ENCODE results near the gene PEX10. TPM values are rescaled to one million over a fixed set of nuclear protein-coding genes. Genes with fewer than 3 reads are reported as not detected.

The PEX10 gene
- total RNA-seq, 2 donors from 2014 or later = 35.6 TPM

- Histone ChIP-seq H3K9me3 (ENCODE audit: control insufficient read depth, low read length) (no peaks in the 10 kb centered on the region), H3K4me3 (ENCODE audit: low read length) (no peak overlapping the region), H3K4me1 (ENCODE audit: control insufficient read depth, insufficient read depth, low read length) (no peaks in the 10 kb centered on the region), H3K9ac (ENCODE audit: extremely low read depth, low read length, poor library complexity, severe bottlenecking) (no peak overlapping the region), H3K27me3 (ENCODE audit: control insufficient read depth, insufficient read depth, low read length, poor library complexity, severe bottlenecking) (no peaks in the 10 kb centered on the region), H3K27ac (ENCODE audit: low read depth, low read length) (no peak overlapping the region), H3K36me3 (ENCODE audit: control insufficient read depth, insufficient read depth, low read length) (peaks cover 16% of the 10 kb centered on the region)
- WGBS, 2 experiments (ENCODE audit: insufficient coverage in 1 of 2, insufficient read length in 1 of 2) = 92% methylated on average over 11 to 14 of the region's 14 CpGs
- no peak for DNase-seq
- no peak overlapping the region for H3K27ac Mint-ChIP-seq
- H3K27me3 Mint-ChIP-seq (ENCODE audit: insufficient read depth) = no peaks in the 10 kb centered on the region
- no peak overlapping the region for H3K4me3 Mint-ChIP-seq
- TF ChIP-seq CTCF (conservative IDR thresholded peaks at IDR 0.05) = no peak
- no peaks in the 10 kb centered on the region for H3K9me3 Mint-ChIP-seq
- no peaks in the 10 kb centered on the region for H3K4me1 Mint-ChIP-seq
- peaks cover 3% of the 10 kb centered on the region for H3K36me3 Mint-ChIP-seq (ENCODE audit: low read depth)
These were observed 28.8 kb downstream of the PEX10 start for GRCh38 chr1:2383576-2383975.

- Histone ChIP-seq H3K9me3 (ENCODE audit: control insufficient read depth, low read length) (no peaks in the 10 kb centered on the region), H3K4me1 (ENCODE audit: control insufficient read depth, insufficient read depth, low read length) (no peaks in the 10 kb centered on the region), H3K36me3 (ENCODE audit: control insufficient read depth, insufficient read depth, low read length) (peaks cover 11% of the 10 kb centered on the region), H3K27me3 (ENCODE audit: control insufficient read depth, insufficient read depth, low read length, poor library complexity, severe bottlenecking) (no peaks in the 10 kb centered on the region), H3K9ac (ENCODE audit: extremely low read depth, low read length, poor library complexity, severe bottlenecking) (no peak overlapping the region), H3K27ac (ENCODE audit: low read depth, low read length) (no peak overlapping the region), H3K4me3 (ENCODE audit: low read length) (no peak overlapping the region)
- Mint-ChIP-seq H3K27me3 (ENCODE audit: insufficient read depth) (no peaks in the 10 kb centered on the region), H3K4me3 (no peak overlapping the region), H3K36me3 (ENCODE audit: low read depth) (peaks cover 3% of the 10 kb centered on the region), H3K9me3 (no peaks in the 10 kb centered on the region), H3K27ac (no peak overlapping the region), H3K4me1 (no peaks in the 10 kb centered on the region)
- 47 to 70% methylated on average over 6 to 13 of the region's 13 CpGs for WGBS, 2 experiments (ENCODE audit: insufficient coverage in 1 of 2, insufficient read length in 1 of 2)
- DNase-seq = peak; percentile 93
- peak; percentile 79 for TF ChIP-seq CTCF (conservative IDR thresholded peaks at IDR 0.05)
These were observed 29.6 kb downstream of the PEX10 start for GRCh38 chr1:2382621-2383361.

GRCh38 chr1:2381741-2382620, 30.4 kb downstream of the PEX10 start:
- Histone ChIP-seq H3K9ac (ENCODE audit: extremely low read depth, low read length, poor library complexity, severe bottlenecking) (no peak overlapping the region), H3K4me3 (ENCODE audit: low read length) (no peak overlapping the region), H3K36me3 (ENCODE audit: control insufficient read depth, insufficient read depth, low read length) (peaks cover 3% of the 10 kb centered on the region), H3K27ac (ENCODE audit: low read depth, low read length) (no peak overlapping the region), H3K9me3 (ENCODE audit: control insufficient read depth, low read length) (no peaks in the 10 kb centered on the region), H3K4me1 (ENCODE audit: control insufficient read depth, insufficient read depth, low read length) (no peaks in the 10 kb centered on the region), H3K27me3 (ENCODE audit: control insufficient read depth, insufficient read depth, low read length, poor library complexity, severe bottlenecking) (no peaks in the 10 kb centered on the region)
- Mint-ChIP-seq H3K36me3 (ENCODE audit: low read depth) (no peaks in the 10 kb centered on the region), H3K27ac (no peak overlapping the region), H3K27me3 (ENCODE audit: insufficient read depth) (no peaks in the 10 kb centered on the region), H3K9me3 (no peaks in the 10 kb centered on the region), H3K4me3 (no peak overlapping the region), H3K4me1 (no peaks in the 10 kb centered on the region)
- 72 to 85% methylated on average over 8 to 28 of the region's 28 CpGs for WGBS, 2 experiments (ENCODE audit: insufficient coverage in 1 of 2, insufficient read length in 1 of 2)
- peak; percentile 94 for DNase-seq
- TF ChIP-seq CTCF (conservative IDR thresholded peaks at IDR 0.05) = peak; percentile 96
